ENCODE measurements around the gene SLC25A13. TPM values are rescaled to one million over a fixed set of nuclear protein-coding genes. Genes with fewer than 3 reads are reported as not detected.

The SLC25A13 gene
- total RNA-seq, 3 donors from 2014 or later: 33.1 to 39.0 (median 33.2) TPM

DNA sequence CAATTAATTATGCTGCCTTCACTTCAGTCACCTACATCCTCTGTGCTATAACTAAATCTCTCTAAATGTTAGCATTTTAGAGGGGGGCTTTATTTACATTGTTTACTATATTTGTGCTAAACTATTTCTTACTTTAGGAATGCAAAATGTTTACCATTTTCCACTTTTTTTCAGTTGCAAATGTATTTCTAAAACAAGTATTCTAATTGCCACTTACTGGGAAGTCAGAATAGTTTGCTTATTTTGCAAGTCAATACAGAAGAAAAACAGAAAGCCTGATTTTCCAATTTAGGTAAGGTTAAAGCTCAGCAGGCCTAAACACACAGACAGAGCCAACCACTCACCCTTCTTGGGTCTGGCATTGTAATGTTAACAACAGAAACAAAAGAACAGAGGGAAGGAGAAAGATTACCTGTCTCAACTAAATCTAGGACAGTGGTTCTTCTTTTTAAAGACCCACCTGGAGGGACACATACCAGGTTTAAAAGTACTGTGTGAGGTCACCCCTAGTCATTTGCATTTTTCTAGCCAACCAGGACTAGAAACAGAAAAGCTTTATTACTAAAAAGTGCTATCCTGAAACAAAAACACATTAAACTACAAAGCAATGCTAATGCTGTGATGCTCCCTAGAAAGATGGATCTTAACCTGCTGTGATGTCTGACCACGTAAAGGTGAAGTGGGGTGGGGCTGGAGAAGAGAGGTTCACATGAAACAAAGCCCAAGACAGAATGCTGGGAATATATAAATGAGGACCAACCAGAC, 178.2 kb downstream of the SLC25A13 start:
- intact Hi-C loops (cut with DNase I; ENCODE audit: low total_unique reads): no loop called here
- Histone ChIP-seq H3K27ac (no peak overlapping the region), H3K36me3 (no peaks in the 10 kb centered on the region), H3K27me3 (no peaks in the 10 kb centered on the region), H3K4me1 (no peaks in the 10 kb centered on the region), H3K4me3 (no peak overlapping the region), H3K9me3 (no peaks in the 10 kb centered on the region)
- TF ChIP-seq, protein P1, sequence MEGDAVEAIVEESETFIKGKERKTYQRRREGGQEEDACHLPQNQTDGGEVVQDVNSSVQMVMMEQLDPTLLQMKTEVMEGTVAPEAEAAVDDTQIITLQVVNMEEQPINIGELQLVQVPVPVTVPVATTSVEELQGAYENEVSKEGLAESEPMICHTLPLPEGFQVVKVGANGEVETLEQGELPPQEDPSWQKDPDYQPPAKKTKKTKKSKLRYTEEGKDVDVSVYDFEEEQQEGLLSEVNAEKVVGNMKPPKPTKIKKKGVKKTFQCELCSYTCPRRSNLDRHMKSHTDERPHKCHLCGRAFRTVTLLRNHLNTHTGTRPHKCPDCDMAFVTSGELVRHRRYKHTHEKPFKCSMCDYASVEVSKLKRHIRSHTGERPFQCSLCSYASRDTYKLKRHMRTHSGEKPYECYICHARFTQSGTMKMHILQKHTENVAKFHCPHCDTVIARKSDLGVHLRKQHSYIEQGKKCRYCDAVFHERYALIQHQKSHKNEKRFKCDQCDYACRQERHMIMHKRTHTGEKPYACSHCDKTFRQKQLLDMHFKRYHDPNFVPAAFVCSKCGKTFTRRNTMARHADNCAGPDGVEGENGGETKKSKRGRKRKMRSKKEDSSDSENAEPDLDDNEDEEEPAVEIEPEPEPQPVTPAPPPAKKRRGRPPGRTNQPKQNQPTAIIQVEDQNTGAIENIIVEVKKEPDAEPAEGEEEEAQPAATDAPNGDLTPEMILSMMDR (IDR thresholded peaks at IDR 0.05): no peak
- no peak for DNase-seq (ENCODE audit: low spot score in 2 of 2)

DNA sequence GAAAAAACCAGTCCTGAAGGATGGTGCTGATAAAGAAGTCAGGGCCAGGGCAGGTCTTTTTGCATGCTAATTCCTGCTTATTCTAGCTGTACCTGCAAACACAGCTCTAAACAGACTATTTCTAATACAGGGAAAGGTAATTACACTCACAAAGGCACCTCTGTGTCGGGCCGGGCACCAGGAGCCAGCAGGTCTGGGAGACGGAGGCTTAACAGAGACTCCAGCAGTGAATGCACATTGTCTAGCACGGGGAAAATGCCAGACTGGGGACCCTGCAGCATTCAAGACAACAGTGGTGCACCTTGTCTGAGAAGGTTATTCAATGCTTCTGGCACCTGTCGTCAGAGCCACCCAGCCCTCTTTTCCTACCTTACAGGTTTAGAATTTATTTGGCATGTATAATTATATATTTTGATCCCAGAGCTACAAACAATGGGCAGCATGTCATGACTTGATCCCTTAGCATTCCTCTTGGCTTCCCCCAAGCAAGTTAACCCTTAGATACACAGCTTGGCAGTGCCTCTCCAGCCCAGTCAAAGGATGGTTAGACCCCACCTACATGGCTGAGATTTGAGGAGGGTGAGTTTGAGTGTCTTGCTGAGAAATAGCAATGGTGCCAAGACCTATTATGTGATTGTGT, 185.2 kb downstream of the SLC25A13 start:
- Histone ChIP-seq H3K27ac (peak overlapping the region in 1 of 2 donors; percentile 45), H3K9me3 (no peaks in the 10 kb centered on the region), H3K36me3 (no peaks in the 10 kb centered on the region), H3K4me1 (peaks cover 0 to 12% of the 10 kb centered on the region in 2 donors), H3K27me3 (no peaks in the 10 kb centered on the region), H3K4me3 (no peak overlapping the region)
- intact Hi-C loops (cut with DNase I; ENCODE audit: low total_unique reads): no loop called here
- peak in 1 of 2 donors; percentile 40 for DNase-seq (ENCODE audit: low spot score in 2 of 2)
- TF ChIP-seq POLR2AphosphoS5 (IDR thresholded peaks at IDR 0.05): no peak
- TF ChIP-seq, protein P1 (IDR thresholded peaks at IDR 0.05): no peak
- no peak for TF ChIP-seq POLR2A (IDR thresholded peaks at IDR 0.05)

DNA sequence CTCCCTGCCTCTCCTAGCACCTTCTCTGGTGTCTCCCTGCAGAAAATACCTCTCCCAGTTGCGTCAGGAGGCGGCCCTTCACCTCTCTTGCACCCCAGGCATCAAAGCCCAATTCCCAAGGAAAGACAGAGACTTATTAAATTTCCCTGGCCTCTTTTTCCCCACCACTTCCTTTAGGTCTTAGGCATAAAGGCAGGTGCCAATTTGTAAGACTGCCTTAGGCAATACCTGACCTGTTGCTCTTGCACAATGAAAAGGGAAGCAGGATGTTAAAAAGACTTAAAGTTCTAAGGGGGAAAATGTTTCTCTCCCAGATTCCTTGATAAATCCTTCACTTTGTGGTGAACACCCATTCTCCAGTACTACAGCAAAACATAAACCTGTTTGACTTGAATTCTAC, 186.7 kb downstream of the SLC25A13 start:
- Histone ChIP-seq H3K36me3 (no peaks in the 10 kb centered on the region), H3K9me3 (no peaks in the 10 kb centered on the region), H3K4me1 (peaks cover 0 to 12% of the 10 kb centered on the region in 2 donors), H3K27me3 (no peaks in the 10 kb centered on the region), H3K4me3 (no peak overlapping the region), H3K27ac (peak overlapping the region in 1 of 2 donors; percentile 35)
- peak in 1 of 2 donors; percentile 49 for DNase-seq (ENCODE audit: low spot score in 2 of 2)
- TF ChIP-seq POLR2AphosphoS5 (IDR thresholded peaks at IDR 0.05): peak in 1 of 3 donors; percentile 57
- TF ChIP-seq POLR2A (IDR thresholded peaks at IDR 0.05): no peak
- TF ChIP-seq, protein P1 (IDR thresholded peaks at IDR 0.05): no peak
- intact Hi-C loops (cut with DNase I; ENCODE audit: low total_unique reads): no loop called here

DNA sequence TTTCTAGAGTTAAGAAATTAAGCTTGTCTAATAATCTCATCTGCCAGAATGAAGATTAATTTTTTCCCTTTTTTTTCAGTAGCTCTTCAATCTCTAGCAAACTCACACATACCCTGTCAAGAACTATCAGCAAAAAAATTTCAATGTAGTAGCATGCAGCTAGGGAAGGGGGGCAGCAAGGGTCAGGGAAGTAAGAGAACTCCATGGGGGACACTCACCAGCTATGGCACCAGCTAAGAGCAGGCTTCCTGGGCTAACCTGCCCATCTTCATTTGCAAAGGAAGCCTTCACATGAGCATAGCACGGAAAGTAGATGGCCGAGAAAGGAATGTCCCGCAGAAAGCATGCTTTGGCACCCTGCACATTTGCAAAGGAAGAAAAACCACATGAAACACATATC, 190.4 kb downstream of the SLC25A13 start:
- intact Hi-C loops (cut with DNase I; ENCODE audit: low total_unique reads): no loop called here
- TF ChIP-seq POLR2A (IDR thresholded peaks at IDR 0.05): no peak
- TF ChIP-seq POLR2AphosphoS5 (IDR thresholded peaks at IDR 0.05): no peak
- TF ChIP-seq, protein P1 (IDR thresholded peaks at IDR 0.05): no peak
- no peak overlapping the region for H3K4me3 ChIP-seq
- no peaks in the 10 kb centered on the region for H3K36me3 ChIP-seq
- H3K27me3 ChIP-seq: no peaks in the 10 kb centered on the region
- DNase-seq (ENCODE audit: low spot score in 2 of 2): peak in 1 of 2 donors; percentile 46
- no peak overlapping the region for H3K27ac ChIP-seq
- peaks cover 0 to 12% of the 10 kb centered on the region in 2 donors for H3K4me1 ChIP-seq
- H3K9me3 ChIP-seq: no peaks in the 10 kb centered on the region

DNA sequence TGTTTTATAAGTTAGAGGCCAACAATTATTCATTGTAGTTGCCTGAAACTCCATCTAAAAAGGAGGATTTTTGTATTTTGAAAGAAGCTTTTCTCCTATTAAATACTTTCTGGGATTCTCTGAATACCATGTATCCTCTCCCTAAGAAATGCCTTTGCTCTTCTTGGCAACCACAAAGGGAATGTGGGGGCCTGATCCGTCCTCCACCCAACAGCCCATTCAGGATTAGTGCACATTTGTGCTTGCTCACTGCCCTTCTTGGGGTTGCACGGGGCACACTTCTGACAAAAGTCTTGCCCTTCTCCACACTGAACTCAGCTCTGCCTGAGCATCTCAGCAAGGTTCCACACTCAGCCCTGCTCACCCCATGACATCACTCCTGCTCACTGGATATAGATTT, 194.2 kb downstream of the SLC25A13 start:
- Histone ChIP-seq H3K4me1 (no peaks in the 10 kb centered on the region), H3K36me3 (no peaks in the 10 kb centered on the region), H3K9me3 (no peaks in the 10 kb centered on the region), H3K4me3 (no peak overlapping the region), H3K27ac (no peak overlapping the region), H3K27me3 (no peaks in the 10 kb centered on the region)
- DNase-seq (ENCODE audit: low spot score in 2 of 2): no peak
- TF ChIP-seq, protein P1 (IDR thresholded peaks at IDR 0.05): no peak
- TF ChIP-seq POLR2AphosphoS5 (IDR thresholded peaks at IDR 0.05) (no peak), POLR2A (IDR thresholded peaks at IDR 0.05) (no peak)
- intact Hi-C loops (cut with DNase I; ENCODE audit: low total_unique reads): no loop called here

Data from breast epithelium (tissue), 4 donors.